Mucosa of rectum (tissue), 2 donors: Measurements from ENCODE around the gene ZFHX3.

Source experiments
- H3K27ac ChIP-seq, 2 donors: one replicate each; pipeline ENCODE4 v1.7.0; 2013; ENCODE audit warnings: inconsistent platforms in 2 of 2, low read depth in 2 of 2, low read length in 2 of 2
- H3K27me3 ChIP-seq, 2 donors: one replicate each; pipeline ENCODE4 v1.7.0; 2013; ENCODE audit warnings: low read length in 2 of 2; ENCODE audit not compliant: control insufficient read depth in 2 of 2, insufficient read depth in 2 of 2
- H3K36me3 ChIP-seq, 2 donors: one replicate each; pipeline ENCODE4 v1.7.0; 2013; ENCODE audit warnings: low read length in 2 of 2; ENCODE audit not compliant: control insufficient read depth in 2 of 2, insufficient read depth in 2 of 2
- H3K4me1 ChIP-seq, 2 donors: one replicate each; pipeline ENCODE4 v1.7.0; 2013; ENCODE audit warnings: low read length in 2 of 2, mild to moderate bottlenecking in 1 of 2; ENCODE audit not compliant: control insufficient read depth in 2 of 2, insufficient read depth in 2 of 2
- H3K4me3 ChIP-seq, 2 donors: one replicate each; pipeline ENCODE4 v1.7.0; 2013; ENCODE audit warnings: low read length in 2 of 2
- H3K9ac ChIP-seq, 2 donors: one replicate each; pipeline ENCODE4 v1.7.0; 2013; ENCODE audit warnings: low read length in 2 of 2, low read depth in 1 of 2, mild to moderate bottlenecking in 1 of 2
- H3K9me3 ChIP-seq, 2 donors: one replicate each; pipeline ENCODE4 v1.7.0; 2013; ENCODE audit warnings: low read length in 2 of 2; ENCODE audit not compliant: control insufficient read depth in 2 of 2
- donor health status: healthy.
- donor health status: Normal muscosa, but diverticular disease.

The ZFHX3 gene

DNA sequence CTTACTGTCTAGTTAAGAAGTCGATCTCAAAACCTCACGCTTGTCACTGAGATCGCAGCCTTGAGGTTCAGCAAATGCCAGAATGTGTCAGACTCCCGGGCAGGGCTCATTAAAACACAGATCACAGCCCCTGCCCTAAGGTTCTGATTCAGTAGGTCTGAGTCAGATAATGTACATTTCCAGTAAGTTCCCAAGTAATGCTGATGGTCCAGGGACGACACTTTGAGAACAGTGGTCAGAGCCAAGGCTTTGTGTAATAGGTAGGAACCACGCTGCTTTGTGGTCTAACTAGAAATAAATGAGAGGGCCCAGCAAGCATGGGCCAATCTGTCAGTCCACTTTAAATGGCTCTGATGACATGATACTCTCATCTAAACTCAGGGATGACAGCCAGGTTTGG is 228.6 kb downstream of the ZFHX3 start:
- H3K27ac ChIP-seq = no peak overlapping the region
- peaks cover 0 to 2% of the 10 kb centered on the region in 2 donors for H3K36me3 ChIP-seq
- H3K9me3 ChIP-seq = no peaks in the 10 kb centered on the region
- no peak overlapping the region for H3K4me3 ChIP-seq
- no peak overlapping the region for H3K9ac ChIP-seq
- H3K4me1 ChIP-seq = no peaks in the 10 kb centered on the region
- H3K27me3 ChIP-seq = no peaks in the 10 kb centered on the region

DNA sequence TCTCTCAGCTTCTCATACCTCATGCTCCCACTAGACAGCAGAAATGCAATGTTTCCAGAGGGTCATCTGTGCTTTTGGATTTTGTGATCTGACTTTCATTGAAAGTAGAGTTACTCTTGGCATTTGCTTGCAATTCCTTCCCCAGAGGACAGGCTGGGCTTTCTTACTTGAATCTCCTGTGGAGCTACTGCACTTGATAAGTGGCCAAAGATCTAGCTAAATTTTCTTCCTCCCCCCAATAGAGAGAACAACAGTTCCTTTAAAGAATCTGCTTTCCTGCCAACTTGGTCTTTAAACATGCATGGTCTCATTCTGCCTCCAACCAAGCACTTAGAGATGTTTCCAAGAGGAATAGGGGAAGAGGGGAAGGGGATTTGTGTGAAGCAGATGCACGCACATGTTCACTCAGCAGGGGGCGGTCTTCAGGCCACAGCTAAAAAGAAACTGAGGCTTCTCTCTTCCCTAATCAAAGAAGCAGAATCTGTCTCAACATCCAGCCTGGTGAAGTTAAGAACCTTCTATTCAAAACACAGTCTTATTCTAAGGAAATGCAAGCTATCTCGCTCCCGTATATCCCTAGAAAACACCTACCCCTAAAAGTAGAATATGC is 229.6 kb downstream of the ZFHX3 start:
- Histone ChIP-seq H3K4me3 (no peak overlapping the region), H3K27ac (no peak overlapping the region), H3K36me3 (peaks cover 0 to 2% of the 10 kb centered on the region in 2 donors), H3K27me3 (no peaks in the 10 kb centered on the region), H3K9me3 (no peaks in the 10 kb centered on the region), H3K4me1 (no peaks in the 10 kb centered on the region), H3K9ac (no peak overlapping the region)

- Histone ChIP-seq H3K27ac (no peak overlapping the region), H3K9me3 (no peaks in the 10 kb centered on the region), H3K4me1 (no peaks in the 10 kb centered on the region), H3K27me3 (no peaks in the 10 kb centered on the region), H3K9ac (no peak overlapping the region), H3K4me3 (no peak overlapping the region), H3K36me3 (peaks cover 5 to 6% of the 10 kb centered on the region in 2 donors)
Observed at GRCh38 chr16:72815348-72816318, 232.3 kb downstream of the ZFHX3 start.

GRCh38 chr16:72814226-72814625 is 233.7 kb downstream of the ZFHX3 start:
- Histone ChIP-seq H3K4me3 (no peak overlapping the region), H3K4me1 (no peaks in the 10 kb centered on the region), H3K9me3 (no peaks in the 10 kb centered on the region), H3K27me3 (no peaks in the 10 kb centered on the region), H3K27ac (no peak overlapping the region), H3K36me3 (peaks cover 5 to 6% of the 10 kb centered on the region in 2 donors), H3K9ac (no peak overlapping the region)

GRCh38 chr16:72812672-72813071 is 235.3 kb downstream of the ZFHX3 start:
- peaks cover 5 to 6% of the 10 kb centered on the region in 2 donors for H3K36me3 ChIP-seq
- H3K4me3 ChIP-seq = no peak overlapping the region
- H3K27me3 ChIP-seq = no peaks in the 10 kb centered on the region
- no peaks in the 10 kb centered on the region for H3K4me1 ChIP-seq
- no peak overlapping the region for H3K27ac ChIP-seq
- no peak overlapping the region for H3K9ac ChIP-seq
- H3K9me3 ChIP-seq = no peaks in the 10 kb centered on the region

DNA sequence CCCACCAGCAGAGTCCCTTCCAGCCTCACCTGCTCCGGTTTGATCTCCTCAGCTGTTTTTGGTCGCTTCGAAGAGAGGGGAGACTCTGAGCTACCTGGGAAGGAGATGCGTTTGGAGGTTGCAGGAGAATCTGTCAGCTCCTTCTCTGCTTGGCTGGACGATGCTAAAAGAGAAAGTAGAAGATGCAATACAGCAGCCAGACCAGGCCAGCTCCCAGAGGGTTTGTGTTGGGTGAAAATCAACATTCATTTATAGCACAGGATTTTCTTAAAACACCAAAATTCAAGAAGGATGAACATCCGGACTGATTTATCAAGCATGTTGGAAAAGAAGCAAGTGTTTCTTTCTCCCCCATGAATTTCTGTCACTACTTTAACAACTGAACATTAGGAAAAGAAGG is 236.1 kb downstream of the ZFHX3 start:
- Histone ChIP-seq H3K27ac (no peak overlapping the region), H3K36me3 (peaks cover 3 to 6% of the 10 kb centered on the region in 2 donors), H3K4me1 (no peaks in the 10 kb centered on the region), H3K27me3 (no peaks in the 10 kb centered on the region), H3K9me3 (no peaks in the 10 kb centered on the region), H3K9ac (no peak overlapping the region), H3K4me3 (no peak overlapping the region)

DNA sequence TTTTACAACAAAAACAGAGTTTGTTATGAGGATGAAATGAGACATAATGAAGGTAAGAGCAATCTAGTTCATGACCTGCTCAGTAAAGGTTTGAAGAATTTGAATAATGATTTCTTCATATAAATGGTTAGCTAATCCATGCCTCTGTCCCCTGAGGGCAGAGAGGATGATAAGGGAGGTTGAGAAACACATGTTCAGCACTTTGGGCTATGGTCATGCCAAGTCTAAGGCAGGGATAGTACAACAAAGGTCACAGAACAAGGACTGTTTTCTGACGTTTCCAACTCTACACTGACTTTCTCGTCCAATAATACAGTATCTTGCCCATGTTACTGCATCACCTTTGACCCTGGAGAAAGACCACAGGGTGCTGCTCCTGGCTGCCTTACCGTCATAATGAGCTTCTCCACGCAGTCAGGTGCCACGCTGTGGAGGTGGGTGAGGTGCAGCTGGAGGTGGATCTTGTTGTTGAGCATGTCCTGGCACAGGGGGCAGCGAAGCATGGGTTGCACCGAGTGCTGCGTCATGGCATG is 236.7 kb downstream of the ZFHX3 start:
- Histone ChIP-seq H3K9me3 (no peaks in the 10 kb centered on the region), H3K4me1 (no peaks in the 10 kb centered on the region), H3K9ac (no peak overlapping the region), H3K4me3 (no peak overlapping the region), H3K27me3 (no peaks in the 10 kb centered on the region), H3K27ac (no peak overlapping the region), H3K36me3 (peaks cover 3 to 6% of the 10 kb centered on the region in 2 donors)

DNA sequence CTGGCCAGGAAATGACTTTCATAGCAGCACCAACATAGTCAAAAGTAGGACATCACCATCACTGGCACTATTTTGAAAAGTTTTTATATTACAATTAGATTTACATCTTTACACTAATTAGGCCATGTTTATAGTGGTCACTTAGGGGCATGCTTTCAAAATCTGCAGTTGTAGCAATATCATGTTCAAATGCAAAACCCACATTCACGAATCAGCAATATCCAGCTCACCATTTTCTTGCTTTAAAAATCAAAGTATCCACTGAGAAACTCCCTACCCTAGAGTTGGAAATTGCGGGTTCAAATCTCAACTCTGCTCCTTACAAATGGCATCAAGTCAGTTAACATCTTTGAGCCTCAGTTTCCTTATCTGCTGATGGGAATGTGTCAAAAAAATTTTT is 237.4 kb downstream of the ZFHX3 start:
- peaks cover 3 to 6% of the 10 kb centered on the region in 2 donors for H3K36me3 ChIP-seq
- no peaks in the 10 kb centered on the region for H3K4me1 ChIP-seq
- H3K27ac ChIP-seq = no peak overlapping the region

GRCh38 chr16:72809446-72809845 is 238.5 kb downstream of the ZFHX3 start:
- H3K36me3 ChIP-seq = peaks cover 3 to 6% of the 10 kb centered on the region in 2 donors
- H3K27me3 ChIP-seq = no peaks in the 10 kb centered on the region
- H3K4me1 ChIP-seq = no peaks in the 10 kb centered on the region
- no peak overlapping the region for H3K9ac ChIP-seq
- H3K27ac ChIP-seq = no peak overlapping the region
- no peak overlapping the region for H3K4me3 ChIP-seq
- H3K9me3 ChIP-seq = no peaks in the 10 kb centered on the region

More for the DNA sequence above, 237.4 kb downstream of the ZFHX3 start:
- no peaks in the 10 kb centered on the region for H3K27me3 ChIP-seq
- H3K9ac ChIP-seq = no peak overlapping the region
- no peaks in the 10 kb centered on the region for H3K9me3 ChIP-seq
- no peak overlapping the region for H3K4me3 ChIP-seq

DNA sequence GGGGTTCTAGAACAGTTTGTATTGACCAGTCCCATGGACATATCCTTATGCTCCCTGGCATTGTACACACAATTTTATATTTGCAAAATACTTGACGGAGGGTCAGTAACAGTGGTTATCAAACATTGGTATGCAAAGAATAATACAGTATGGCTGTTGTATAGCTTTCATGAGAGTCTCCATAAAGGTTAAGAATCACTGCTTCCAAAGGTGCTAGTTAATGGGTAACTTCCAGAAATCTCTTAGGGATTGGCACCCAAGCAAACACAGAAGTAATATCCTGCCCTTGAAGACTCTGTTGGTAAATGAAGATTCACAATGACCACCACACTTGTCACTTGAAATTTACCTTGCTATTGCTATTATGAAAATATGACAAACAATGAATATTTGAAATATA is 239.2 kb downstream of the ZFHX3 start:
- Histone ChIP-seq H3K27me3 (no peaks in the 10 kb centered on the region), H3K27ac (no peak overlapping the region), H3K9me3 (no peaks in the 10 kb centered on the region), H3K4me1 (no peaks in the 10 kb centered on the region), H3K9ac (no peak overlapping the region), H3K36me3 (peaks cover 3 to 6% of the 10 kb centered on the region in 2 donors), H3K4me3 (no peak overlapping the region)
